GM19468 (cell line): ENCODE data around the gene NR3C2.
"Not testable (repeated sequence)": the region's sequence is repeated elsewhere in the genome, so short reads cannot be mapped to it uniquely, and the experiment has no call there.

Experiments used
- ATAC-seq: cut with Tn5 transposase; IDR thresholded peaks from one replicate; pipeline ENCODE4 v1.9.1; 2021; ENCODE audit warnings: mild to moderate bottlenecking, moderate library complexity, moderate number of reproducible peaks; ENCODE audit not compliant: unreplicated experiment; ENCODE audit errors: extremely low read depth

Gene NR3C2

DNA sequence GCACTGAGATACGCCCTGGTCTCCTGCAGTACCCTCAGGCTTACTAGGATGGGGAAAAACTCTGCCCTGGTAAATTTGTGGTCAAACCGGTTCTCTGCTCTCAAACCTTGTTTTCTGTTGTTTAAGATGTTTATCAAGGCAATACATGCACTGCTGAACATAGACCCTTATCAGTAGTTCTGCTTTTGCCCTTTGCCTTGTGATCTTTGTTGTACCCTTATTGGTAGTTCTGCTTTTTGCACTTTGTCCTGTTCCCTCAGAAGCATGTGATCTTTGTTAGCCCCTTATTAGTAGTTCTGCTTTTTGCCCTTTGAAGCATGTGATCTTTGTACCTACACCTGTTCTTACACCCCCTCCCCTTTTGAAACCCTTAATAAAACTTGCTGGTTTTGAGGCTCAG, 319.1 kb downstream of the NR3C2 start:
- not testable (repeated sequence) for ATAC-seq

GRCh38 chr4:148120216-148120615, 322.0 kb downstream of the NR3C2 start:
- ATAC-seq = no peak

- ATAC-seq = no peak
Measured at GRCh38 chr4:148118633-148119032, 323.6 kb downstream of the NR3C2 start.

- ATAC-seq = no peak
Measured at GRCh38 chr4:148118179-148118578, 324.0 kb downstream of the NR3C2 start.

- no peak for ATAC-seq
Measured at GRCh38 chr4:148116969-148117368, 325.2 kb downstream of the NR3C2 start.

DNA sequence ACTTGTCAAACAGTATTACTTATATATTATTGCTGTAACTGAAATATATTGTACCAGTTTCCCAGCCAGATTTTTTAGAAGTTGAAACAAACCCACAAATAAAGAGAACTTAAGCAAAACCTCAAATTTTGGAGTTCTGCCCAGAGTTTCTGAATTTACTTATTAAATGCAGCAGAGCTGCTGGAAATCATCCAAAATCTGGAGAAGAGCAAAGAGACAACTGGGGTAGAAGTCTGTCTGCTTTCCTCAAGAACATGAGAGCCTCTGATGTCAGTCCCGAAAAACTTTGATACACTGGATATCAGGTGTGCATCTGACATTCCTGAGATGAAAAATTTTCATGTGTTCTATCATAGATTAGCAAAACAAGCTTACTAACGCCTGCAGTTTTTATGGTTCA, 325.9 kb downstream of the NR3C2 start:
- no peak for ATAC-seq

GRCh38 chr4:148114436-148114835, 327.8 kb downstream of the NR3C2 start:
- no peak for ATAC-seq

DNA sequence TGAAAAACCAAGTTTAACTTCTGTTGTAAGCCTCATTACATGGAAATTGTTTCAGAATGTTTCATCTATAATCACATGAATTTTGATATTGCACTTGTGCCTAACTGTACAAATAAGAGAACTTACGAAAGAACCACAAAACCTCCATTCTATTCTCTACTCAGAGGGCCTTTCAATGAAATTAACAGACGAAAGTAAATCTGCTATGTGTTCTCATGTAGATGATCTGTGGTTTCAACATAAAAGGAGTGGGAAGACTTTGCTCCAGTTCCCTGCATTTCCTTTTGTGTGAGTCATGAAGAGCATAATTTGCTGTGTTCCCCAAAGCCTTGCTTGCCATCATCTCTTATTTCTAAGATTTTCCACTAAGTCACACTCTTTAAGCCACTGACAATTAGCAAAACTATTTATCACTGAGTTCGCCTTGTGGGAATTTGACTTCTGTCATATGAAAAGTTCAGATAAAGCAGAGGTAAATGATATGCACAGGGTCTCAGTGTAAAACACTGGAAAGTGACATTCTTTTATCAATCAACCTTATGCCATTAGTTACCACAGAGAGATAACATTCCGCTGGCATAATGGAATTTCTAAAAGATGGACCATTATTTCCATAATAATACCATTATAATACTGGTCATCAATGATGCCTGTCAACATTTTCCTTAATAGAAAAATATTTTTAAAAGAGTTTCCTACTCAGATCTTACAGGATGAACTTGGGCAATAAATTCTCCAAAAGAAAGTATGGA, 329.8 kb downstream of the NR3C2 start:
- no peak for ATAC-seq

GRCh38 chr4:148110169-148110568, 332.0 kb downstream of the NR3C2 start:
- no peak for ATAC-seq

GRCh38 chr4:148109216-148109615, 333.0 kb downstream of the NR3C2 start:
- no peak for ATAC-seq

- no peak for ATAC-seq
Measured at GRCh38 chr4:148108766-148109165, 333.4 kb downstream of the NR3C2 start.

DNA sequence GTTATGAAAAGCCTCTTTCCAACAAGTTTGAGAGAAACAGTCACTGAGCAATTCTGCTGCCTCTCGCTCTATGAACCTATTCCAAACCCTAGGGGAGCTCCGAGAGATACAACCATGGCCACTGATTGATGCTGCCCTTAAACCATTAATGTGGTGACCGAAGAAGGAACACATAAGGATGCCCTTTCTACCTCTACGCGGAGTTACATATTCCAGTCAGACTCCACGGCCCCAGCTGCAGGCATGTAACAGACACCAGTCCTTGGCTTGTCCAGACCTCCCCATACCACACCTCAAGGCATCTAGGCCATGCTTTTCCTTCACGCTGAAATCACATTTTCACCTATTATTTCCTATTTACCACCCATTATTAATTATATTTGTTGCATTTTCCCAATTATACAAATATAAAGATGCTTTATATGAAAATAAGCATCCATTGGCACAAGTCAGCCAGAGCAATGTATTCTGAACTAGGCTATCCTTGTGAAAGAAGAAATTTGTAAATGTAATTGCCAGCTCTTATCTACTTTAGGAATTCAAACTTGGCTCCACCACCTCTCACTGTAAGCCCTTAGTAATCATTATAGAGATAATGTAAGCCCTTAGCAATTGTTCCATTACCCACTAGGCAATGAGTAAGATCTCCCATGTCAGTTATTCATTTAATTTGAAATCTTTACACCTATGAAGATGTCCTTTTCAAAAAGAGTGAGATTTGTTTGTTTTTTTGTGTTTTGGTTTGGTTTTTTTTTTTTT, 338.4 kb downstream of the NR3C2 start:
- ATAC-seq = no peak

GRCh38 chr4:148101790-148102189, 340.4 kb downstream of the NR3C2 start:
- no peak for ATAC-seq

GRCh38 chr4:148101235-148101634, 341.0 kb downstream of the NR3C2 start:
- no peak for ATAC-seq

DNA sequence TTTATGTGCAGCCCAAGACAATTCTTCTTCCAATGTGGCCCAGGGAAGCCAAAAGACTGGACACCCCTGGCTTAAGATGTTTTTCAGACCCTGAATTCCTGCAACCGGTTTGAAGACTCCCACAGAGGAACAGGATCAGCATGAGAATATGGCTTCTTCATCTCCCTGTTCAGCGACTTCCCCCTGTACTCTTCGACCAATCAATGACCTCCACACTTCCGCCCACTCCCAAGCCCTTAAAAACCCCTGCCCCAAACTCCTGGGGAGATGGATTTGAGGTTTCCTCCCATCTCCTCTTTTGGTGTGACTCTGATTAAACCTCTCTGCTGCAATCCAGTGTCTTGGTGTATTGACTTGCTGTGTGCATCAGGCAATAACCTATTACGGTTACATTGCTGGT, 344.4 kb downstream of the NR3C2 start:
- ATAC-seq = no peak

GRCh38 chr4:148095346-148095923, 346.8 kb downstream of the NR3C2 start:
- no peak for ATAC-seq

- no peak for ATAC-seq
Measured at GRCh38 chr4:148094149-148094548, 348.1 kb downstream of the NR3C2 start.

- no peak for ATAC-seq
Measured at GRCh38 chr4:148093065-148093464, 349.1 kb downstream of the NR3C2 start.

DNA sequence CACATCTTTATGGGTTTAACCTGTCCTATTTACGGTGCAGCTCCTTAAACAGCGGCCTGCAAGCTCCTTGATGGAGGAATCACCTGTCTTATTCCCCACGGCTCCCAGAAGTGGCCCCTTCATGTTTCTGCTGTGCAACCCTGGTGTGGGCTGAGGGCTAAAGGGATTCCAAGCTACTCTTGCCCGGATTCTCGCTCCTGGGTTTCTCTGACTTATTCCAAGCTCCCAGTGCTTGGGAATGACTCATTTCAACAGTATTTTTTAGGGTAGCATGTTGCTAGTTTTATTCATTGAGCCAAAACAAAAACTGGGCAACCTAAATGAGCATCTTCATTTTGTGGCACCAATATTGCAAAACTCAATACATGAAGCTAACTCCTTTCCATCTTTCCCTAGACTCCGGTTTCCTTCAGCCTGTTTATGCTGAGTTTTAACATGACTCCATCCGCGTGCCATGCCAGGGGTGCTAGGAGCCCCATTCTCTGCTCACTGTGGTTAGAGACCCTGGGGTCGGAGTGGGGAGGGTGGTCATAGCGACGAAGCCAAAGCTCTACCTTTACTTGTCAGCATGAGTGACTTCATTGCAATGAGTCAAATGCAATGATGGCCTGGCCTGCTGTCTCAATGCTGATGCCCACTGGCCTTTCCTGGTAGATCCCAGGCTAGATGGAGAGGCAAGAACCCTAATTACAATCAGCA, 349.7 kb downstream of the NR3C2 start:
- no peak for ATAC-seq

DNA sequence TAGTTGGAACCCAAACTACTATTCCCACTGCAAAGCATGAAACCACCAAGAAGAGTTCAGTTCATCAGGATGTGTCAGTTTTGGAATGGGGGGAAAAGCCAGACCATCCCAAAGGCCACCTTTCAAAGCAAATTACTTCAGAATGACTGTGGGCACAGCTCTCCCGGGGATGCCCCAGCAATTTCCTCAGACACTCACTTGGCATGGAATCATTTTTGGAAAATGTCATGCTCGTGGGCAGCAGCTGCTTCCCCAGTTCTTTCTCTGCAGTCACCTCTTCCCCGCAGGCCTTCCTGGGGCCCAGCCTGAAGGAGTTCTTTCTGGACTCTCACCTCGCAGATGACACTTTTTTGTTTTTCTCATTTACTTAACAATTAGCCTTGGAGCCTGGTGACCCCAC, 350.3 kb downstream of the NR3C2 start:
- no peak for ATAC-seq
